ENCODE measurements around the gene GADD45A.

- no peak for TF ChIP-seq SUZ12 (IDR thresholded peaks at IDR 0.05; ENCODE audit: extremely low read depth, insufficient read depth, insufficient read length)
- no peak for TF ChIP-seq YY1 (IDR thresholded peaks at IDR 0.05; ENCODE audit: insufficient read depth, insufficient read length)
- TF ChIP-seq ZNF274 (IDR thresholded peaks at IDR 0.05; ENCODE audit: low read depth, low read length): no peak
Observed at GRCh38 chr1:67673468-67674201, 11.4 kb upstream of the GADD45A start.
